Spleen (tissue), 11 donors: Measurements from ENCODE around the gene RAB7A. TPM values are rescaled to one million over a fixed set of nuclear protein-coding genes. Genes with fewer than 3 reads are reported as not detected.
A peak's percentile ranks its signal among the peaks of the same experiment; 100 is the strongest.
"Not testable (repeated sequence)": the region's sequence is repeated elsewhere in the genome, so short reads cannot be mapped to it uniquely, and the experiment has no call there.

Experiments
- DNase-seq: peaks from one replicate; pipeline ENCODE4 v3.0.0-alpha.2; 2020
- H3K27ac ChIP-seq, 8 donors: fragments of 200-600 bp; sonication (generic) in 7 of 8; 1 replicate in 4 of 8; 2 replicates in 4 of 8; pipeline versions ENCODE4 v1.5.0 to v1.8.0; 2016 to 2021; ENCODE audit warnings: inconsistent platforms in 4 of 8, mild to moderate bottlenecking in 4 of 8, moderate library complexity in 1 of 8
- H3K27me3 ChIP-seq, 7 donors: fragments of 200-600 bp; sonication (generic) in 6 of 7; replicated peaks in 1 of 7; 1 replicate in 4 of 7; 2 replicates in 3 of 7; pipeline versions ENCODE4 v1.5.0 to v1.8.0; 2016 to 2021; ENCODE audit warnings: inconsistent platforms in 3 of 7, mild to moderate bottlenecking in 1 of 7
- H3K36me3 ChIP-seq, 6 donors: fragments of 200-600 bp; sonication (generic) in 5 of 6; 1 replicate in 4 of 6; 2 replicates in 2 of 6; pipeline versions ENCODE4 v1.5.0 to v1.8.0; 2016 to 2021; ENCODE audit warnings: inconsistent platforms in 2 of 6
- H3K4me1 ChIP-seq, 6 donors: fragments of 200-600 bp; sonication (generic) in 5 of 6; 1 replicate in 3 of 6; 2 replicates in 3 of 6; pipeline versions ENCODE4 v1.5.0 to v1.8.0; 2016 to 2021; ENCODE audit warnings: inconsistent platforms in 3 of 6
- H3K4me3 ChIP-seq, 8 donors: fragments of 200-600 bp; sonication (generic) in 7 of 8; 1 replicate in 4 of 8; 2 replicates in 4 of 8; pipeline versions ENCODE4 v1.5.0 to v1.8.0; 2016 to 2021; ENCODE audit warnings: inconsistent platforms in 4 of 8, mild to moderate bottlenecking in 4 of 8, moderate library complexity in 2 of 8
- H3K9me3 ChIP-seq, 8 donors: fragments of 200-600 bp; sonication (generic) in 7 of 8; 1 replicate in 4 of 8; 2 replicates in 4 of 8; pipeline versions ENCODE4 v1.5.0 to v1.8.0; 2016 to 2021; ENCODE audit warnings: inconsistent platforms in 4 of 8
- CTCF ChIP-seq, 11 experiments: fragments of 200-600 bp in 7 of 11; fragments of 450-650 bp in 4 of 11; sonication (generic) in 4 of 11; IDR thresholded peaks in 8 of 11; conservative IDR thresholded peaks in 3 of 11; 1 replicate in 7 of 11; 2 replicates in 4 of 11; pipeline versions ENCODE4 v1.4.0 to v1.8.0; 2016 to 2021; ENCODE audit warnings: antibody characterized with exemption in 11 of 11, inconsistent platforms in 4 of 11, mild to moderate bottlenecking in 1 of 11
- POLR2A ChIP-seq, 3 donors: fragments of 450-650 bp; IDR thresholded peaks; one replicate each; pipeline ENCODE4 v1.5.1; 2017; ENCODE audit warnings: antibody characterized with exemption in 3 of 3, mild to moderate bottlenecking in 1 of 3
- POLR2AphosphoS5 ChIP-seq, 3 donors: sonication (generic); formaldehyde crosslinking; IDR thresholded peaks; one replicate each; pipeline ENCODE4 v1.5.1; 2017; ENCODE audit warnings: antibody characterized with exemption in 3 of 3
- WGBS, 5 donors: extraction: QIAGEN DNeasy Blood & Tissue Kit in 3 of 5; methylation state at CpG; one replicate each; pipeline versions ENCODE4 v1.1.5 to v1.1.7; 2013 to 2018; 5-methylcytosine and 5-hydroxymethylcytosine counted together
- intact Hi-C: fragments of 100-400 bp; cut with DNase I; formaldehyde crosslinking; loops from one replicate; pipeline ENCODE4 v1.15.0; 2023; ENCODE audit warnings: low total_unique reads
- polyA plus RNA-seq, 3 donors: library from polyadenylated mRNA; stranded (reverse); fragments of 200-250 nt; gene quantifications; one replicate each; pipeline ENCODE4 v1.2.1, GENCODE V29; 2013
- total RNA-seq, 7 donors: library from RNA; depleted of rRNA in 3 of 7; stranded (reverse); fragments of >200 nt in 3 of 7; fragmentation: NEBNext Ultra II Directional in 4 of 7; extraction: Animal tissue kit (Norgen Biotek cat#: 25700) in 4 of 7; gene quantifications; one replicate each; pipeline versions ENCODE4 v1.1.0 to v1.2.1, GENCODE V29; 2016 to 2021
- donor health status: healthy with polysubstance abuse.
- donor health status: DM: no; HTN: no; CAD: no; lungs with moderate emphysema.
- donor health status: DM: no; HTN: no; CAD: no.
- donor health status: Bipolar disorder and iron deficiency.
- donor health status: healthy.
- donor health status: DM: no; HTN: no; CAD: no.
- donor health status: DM: yes; HTN: yes; CAD: no.

Gene RAB7A
- total and polyA plus RNA-seq, 10 donors = 82.3 to 227 (median 150) TPM

- Histone ChIP-seq H3K4me3 (no peak overlapping the region), H3K27me3 (no peaks in the 10 kb centered on the region), H3K27ac (peak overlapping the region in 3 of 8 donors; percentile 11 to 60 (median 43)), H3K36me3 (peaks cover 0 to 17% (median 8%) of the 10 kb centered on the region in 6 donors), H3K9me3 (no peaks in the 10 kb centered on the region), H3K4me1 (peaks cover 12 to 100% (median 62%) of the 10 kb centered on the region in 6 donors)
- TF ChIP-seq POLR2AphosphoS5 (IDR thresholded peaks at IDR 0.05) (no peak), POLR2A (IDR thresholded peaks at IDR 0.05) (no peak), CTCF (IDR thresholded peaks at IDR 0.05 in 8 of 11, conservative IDR thresholded peaks at IDR 0.05 in 3 of 11) (no peak)
- DNase-seq = no peak
- intact Hi-C loops = no loop called here
- WGBS, 5 donors = 55 to 66% (median 61%) methylated on average over 6 of the region's 6 CpGs
Observed at GRCh38 chr3:128767094-128767750, 41.2 kb downstream of the RAB7A start.

- no peak for DNase-seq
- no peaks in the 10 kb centered on the region for H3K27me3 ChIP-seq
- intact Hi-C loops = no loop called here
- H3K4me1 ChIP-seq = peaks cover 12 to 97% (median 57%) of the 10 kb centered on the region in 6 donors
- TF ChIP-seq POLR2A (IDR thresholded peaks at IDR 0.05) (no peak), POLR2AphosphoS5 (IDR thresholded peaks at IDR 0.05) (no peak), CTCF (IDR thresholded peaks at IDR 0.05 in 8 of 11, conservative IDR thresholded peaks at IDR 0.05 in 3 of 11) (no peak)
- no peaks in the 10 kb centered on the region for H3K9me3 ChIP-seq
- H3K27ac ChIP-seq = no peak overlapping the region
- H3K36me3 ChIP-seq = peaks cover 0 to 22% (median 8%) of the 10 kb centered on the region in 6 donors
- WGBS, 5 donors = 90 to 95% (median 92%) methylated on average over 5 of the region's 5 CpGs
- no peak overlapping the region for H3K4me3 ChIP-seq
Observed at GRCh38 chr3:128768471-128768870, 42.5 kb downstream of the RAB7A start.

DNA sequence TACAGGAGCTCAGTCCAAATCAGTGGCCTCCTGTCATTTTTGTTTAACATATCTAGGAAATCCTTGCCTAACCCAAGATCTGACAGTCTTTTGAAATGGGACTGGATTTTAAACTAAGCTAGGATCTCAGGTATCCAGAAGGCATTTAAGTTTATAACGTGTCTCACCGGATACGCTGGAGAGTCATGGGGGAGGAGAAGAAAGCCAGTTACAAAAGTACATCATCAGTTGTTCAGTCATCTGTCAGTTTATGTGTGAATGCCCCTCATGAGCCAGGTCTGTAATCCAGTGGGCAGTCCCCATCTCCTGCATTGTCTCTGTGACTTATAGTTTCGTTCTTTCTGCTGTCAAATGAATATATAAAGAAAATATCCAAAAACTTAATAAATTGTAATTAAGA, 44.4 kb downstream of the RAB7A start:
- Histone ChIP-seq H3K27ac (no peak overlapping the region), H3K36me3 (peaks cover 0 to 6% (median 0%) of the 10 kb centered on the region in 6 donors), H3K9me3 (no peaks in the 10 kb centered on the region), H3K4me1 (peaks cover 12 to 97% (median 64%) of the 10 kb centered on the region in 6 donors), H3K27me3 (no peaks in the 10 kb centered on the region), H3K4me3 (no peak overlapping the region)
- intact Hi-C loops = no loop called here
- no peak for DNase-seq
- 90 to 96% (median 92%) methylated on average over 4 of the region's 4 CpGs for WGBS, 5 donors
- TF ChIP-seq POLR2A (IDR thresholded peaks at IDR 0.05) (no peak), CTCF (IDR thresholded peaks at IDR 0.05 in 8 of 11, conservative IDR thresholded peaks at IDR 0.05 in 3 of 11) (no peak), POLR2AphosphoS5 (IDR thresholded peaks at IDR 0.05) (no peak)

DNA sequence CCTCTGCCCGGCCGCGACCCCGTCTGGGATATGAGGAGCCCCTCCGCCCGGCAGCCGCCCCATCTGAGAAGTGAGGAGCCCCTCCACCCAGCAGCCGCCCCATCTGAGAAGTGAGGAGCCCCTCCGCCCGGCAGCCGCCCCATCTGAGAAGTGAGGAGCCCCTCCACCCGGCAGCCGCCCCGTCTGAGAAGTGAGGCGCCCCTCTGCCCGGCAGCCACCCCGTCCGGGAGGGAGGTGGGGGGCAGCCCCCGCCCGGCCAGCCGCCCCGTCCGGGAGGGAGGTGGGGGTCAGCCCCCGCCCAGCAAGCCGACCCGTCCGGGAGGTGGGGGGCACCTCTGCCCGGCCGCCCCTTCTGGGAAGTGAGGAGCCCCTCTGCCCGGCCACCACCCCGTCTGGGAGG, 47.2 kb downstream of the RAB7A start:
- WGBS, 5 donors = 92 to 98% (median 96%) methylated on average over 19 to 31 of the region's 31 CpGs
- not testable (repeated sequence) for DNase-seq

GRCh38 chr3:128773592-128773991, 47.6 kb downstream of the RAB7A start:
- H3K9me3 ChIP-seq, H3K27me3 ChIP-seq, H3K27ac ChIP-seq, DNase-seq, H3K4me3 ChIP-seq, intact Hi-C loops: not testable (repeated sequence)
- H3K36me3 ChIP-seq = peaks cover 0 to 11% (median 0%) of the 10 kb centered on the region in 6 donors
- WGBS, 5 donors = 78 to 89% (median 85%) methylated on average over 4 to 6 of the region's 6 CpGs
- H3K4me1 ChIP-seq = peaks cover 3 to 97% (median 55%) of the 10 kb centered on the region in 6 donors

More for the DNA sequence above, 47.2 kb downstream of the RAB7A start:
- H3K4me3 ChIP-seq, H3K9me3 ChIP-seq, H3K27ac ChIP-seq, H3K27me3 ChIP-seq, intact Hi-C loops: not testable (repeated sequence)
- H3K4me1 ChIP-seq = peaks cover 3 to 97% (median 56%) of the 10 kb centered on the region in 6 donors
- H3K36me3 ChIP-seq = peaks cover 0 to 11% (median 0%) of the 10 kb centered on the region in 6 donors
